HL-60 (cell line): ENCODE measurements around the gene LGR6.
"Not testable (repeated sequence)": the region's sequence is repeated elsewhere in the genome, so short reads cannot be mapped to it uniquely, and the experiment has no call there.

Experiments
- CTCF ChIP-seq: IDR thresholded peaks from one replicate; pipeline ENCODE4 v1.5.1; 2011; ENCODE audit warnings: low read length, control low read depth, inconsistent platforms; ENCODE audit not compliant: insufficient read depth
- GABPA ChIP-seq: IDR thresholded peaks from 2 replicates; pipeline ENCODE4 v1.6.1; 2012; ENCODE audit warnings: low read depth
- POLR2AphosphoS5 ChIP-seq: IDR thresholded peaks from 2 replicates; pipeline ENCODE4 v1.6.1; 2012; ENCODE audit warnings: low read depth
- SPI1 ChIP-seq: IDR thresholded peaks from 2 replicates; pipeline ENCODE4 v1.6.1; 2012; ENCODE audit warnings: low read depth, mild to moderate bottlenecking, borderline replicate concordance
- TF ChIP-seq, protein P1 (sequence below): IDR thresholded peaks from 2 replicates; pipeline ENCODE4 v1.6.1; 2012; ENCODE audit warnings: low read depth; ENCODE audit not compliant: insufficient replicate concordance

- not testable (repeated sequence) for TF ChIP-seq SPI1, CTCF, POLR2AphosphoS5, GABPA
- TF ChIP-seq, protein P1, sequence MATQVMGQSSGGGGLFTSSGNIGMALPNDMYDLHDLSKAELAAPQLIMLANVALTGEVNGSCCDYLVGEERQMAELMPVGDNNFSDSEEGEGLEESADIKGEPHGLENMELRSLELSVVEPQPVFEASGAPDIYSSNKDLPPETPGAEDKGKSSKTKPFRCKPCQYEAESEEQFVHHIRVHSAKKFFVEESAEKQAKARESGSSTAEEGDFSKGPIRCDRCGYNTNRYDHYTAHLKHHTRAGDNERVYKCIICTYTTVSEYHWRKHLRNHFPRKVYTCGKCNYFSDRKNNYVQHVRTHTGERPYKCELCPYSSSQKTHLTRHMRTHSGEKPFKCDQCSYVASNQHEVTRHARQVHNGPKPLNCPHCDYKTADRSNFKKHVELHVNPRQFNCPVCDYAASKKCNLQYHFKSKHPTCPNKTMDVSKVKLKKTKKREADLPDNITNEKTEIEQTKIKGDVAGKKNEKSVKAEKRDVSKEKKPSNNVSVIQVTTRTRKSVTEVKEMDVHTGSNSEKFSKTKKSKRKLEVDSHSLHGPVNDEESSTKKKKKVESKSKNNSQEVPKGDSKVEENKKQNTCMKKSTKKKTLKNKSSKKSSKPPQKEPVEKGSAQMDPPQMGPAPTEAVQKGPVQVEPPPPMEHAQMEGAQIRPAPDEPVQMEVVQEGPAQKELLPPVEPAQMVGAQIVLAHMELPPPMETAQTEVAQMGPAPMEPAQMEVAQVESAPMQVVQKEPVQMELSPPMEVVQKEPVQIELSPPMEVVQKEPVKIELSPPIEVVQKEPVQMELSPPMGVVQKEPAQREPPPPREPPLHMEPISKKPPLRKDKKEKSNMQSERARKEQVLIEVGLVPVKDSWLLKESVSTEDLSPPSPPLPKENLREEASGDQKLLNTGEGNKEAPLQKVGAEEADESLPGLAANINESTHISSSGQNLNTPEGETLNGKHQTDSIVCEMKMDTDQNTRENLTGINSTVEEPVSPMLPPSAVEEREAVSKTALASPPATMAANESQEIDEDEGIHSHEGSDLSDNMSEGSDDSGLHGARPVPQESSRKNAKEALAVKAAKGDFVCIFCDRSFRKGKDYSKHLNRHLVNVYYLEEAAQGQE = not testable (repeated sequence)
These were observed 12.9 kb upstream of the LGR6 start for GRCh38 chr1:202180751-202181139.
